Measurements from ENCODE around the gene SLC16A9.
"Not testable (repeated sequence)": the region's sequence is repeated elsewhere in the genome, so short reads cannot be mapped to it uniquely, and the experiment has no call there.

Gene SLC16A9

DNA sequence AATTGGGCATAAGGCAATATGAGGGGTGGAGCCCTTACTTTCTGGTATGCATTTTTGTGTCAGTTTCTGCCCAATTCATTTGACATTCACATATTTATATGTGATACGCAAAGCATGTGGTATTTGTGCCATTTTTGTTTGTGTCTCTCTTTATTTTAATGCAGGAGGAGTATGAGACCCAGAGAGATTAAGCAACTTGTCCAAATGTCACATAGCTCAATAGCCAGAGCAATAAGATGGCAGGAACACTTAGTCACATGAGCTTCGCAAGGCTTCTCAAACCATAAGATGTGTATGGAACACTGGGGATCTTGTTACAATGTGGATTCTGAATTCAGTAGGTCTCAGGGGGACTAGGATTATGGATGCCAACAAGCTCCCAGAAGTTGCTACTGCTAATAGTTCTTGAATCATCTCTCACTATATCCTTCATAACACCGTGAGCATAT is 24.4 kb upstream of the SLC16A9 start:
- TF ChIP-seq CTCF (IDR thresholded peaks at IDR 0.05; ENCODE audit: low read depth, low read length): no peak
- no peak overlapping the region for H3K4me3 ChIP-seq (ENCODE audit: low read depth, low read length)

DNA sequence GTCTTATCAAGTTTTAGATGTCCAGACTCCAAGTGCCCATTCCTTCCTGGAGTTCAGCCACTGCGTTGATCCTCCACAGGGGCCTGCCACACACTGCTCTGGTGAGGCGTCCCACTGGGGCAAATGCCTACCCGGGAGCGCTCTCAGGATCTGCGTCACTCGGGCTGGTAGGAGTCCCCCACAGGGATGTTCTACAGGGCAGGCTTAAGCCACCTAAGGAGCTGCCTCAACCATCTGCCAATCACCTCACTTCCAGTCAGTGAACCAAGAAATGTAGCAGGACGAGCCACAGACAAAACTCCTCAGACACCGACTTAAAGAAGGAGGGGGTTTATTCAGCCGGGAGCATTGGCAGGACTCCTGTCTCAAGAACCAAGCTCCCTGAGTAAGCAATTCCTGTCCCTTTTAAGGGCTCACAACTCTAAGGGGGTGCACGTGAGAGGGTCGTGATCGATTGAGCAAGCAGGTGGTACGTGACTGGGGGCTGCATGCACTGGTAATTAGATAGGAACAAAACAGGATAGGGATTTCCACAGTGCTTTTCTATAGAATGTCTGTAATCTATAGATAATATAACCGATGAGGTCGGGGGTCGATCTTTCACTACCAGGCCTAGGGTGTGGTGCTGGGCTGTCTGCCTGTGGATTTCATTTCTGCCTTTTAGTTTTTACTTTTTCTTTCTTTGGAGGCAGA is 23.8 kb upstream of the SLC16A9 start:
- H3K4me3 ChIP-seq (ENCODE audit: low read depth, low read length): not testable (repeated sequence)

- not testable (repeated sequence) for H3K4me3 ChIP-seq (ENCODE audit: low read depth, low read length)
Observed at GRCh38 chr10:59732849-59733248, 23.2 kb upstream of the SLC16A9 start.

GRCh38 chr10:59729167-59729566 is 19.5 kb upstream of the SLC16A9 start:
- not testable (repeated sequence) for H3K4me3 ChIP-seq (ENCODE audit: low read depth, low read length)

- no peak for TF ChIP-seq CTCF (IDR thresholded peaks at IDR 0.05; ENCODE audit: low read depth, low read length)
- no peak overlapping the region for H3K4me3 ChIP-seq (ENCODE audit: low read depth, low read length)
Observed at GRCh38 chr10:59724098-59724938, 14.7 kb upstream of the SLC16A9 start.

DNA sequence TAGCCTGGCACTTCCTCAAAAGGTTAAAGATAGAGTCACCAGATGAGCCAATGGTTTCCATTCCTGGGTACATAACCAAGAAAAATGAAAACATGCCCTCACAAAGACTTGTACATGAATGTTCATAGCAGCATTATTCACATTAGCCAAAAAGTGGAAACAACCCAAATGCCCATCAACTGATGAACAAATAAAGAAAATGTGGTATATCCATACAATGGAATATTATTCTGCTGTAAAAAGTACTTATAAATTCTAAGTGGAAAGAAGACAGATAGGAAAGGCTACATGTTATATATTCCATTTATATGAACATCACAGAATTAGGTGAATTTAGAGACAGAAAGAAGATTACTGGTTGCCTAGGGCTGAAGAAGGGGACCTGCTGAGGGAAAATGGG is 10.7 kb upstream of the SLC16A9 start:
- H3K4me3 ChIP-seq (ENCODE audit: low read depth, low read length): no peak overlapping the region
- no peak for TF ChIP-seq CTCF (IDR thresholded peaks at IDR 0.05; ENCODE audit: low read depth, low read length)

DNA sequence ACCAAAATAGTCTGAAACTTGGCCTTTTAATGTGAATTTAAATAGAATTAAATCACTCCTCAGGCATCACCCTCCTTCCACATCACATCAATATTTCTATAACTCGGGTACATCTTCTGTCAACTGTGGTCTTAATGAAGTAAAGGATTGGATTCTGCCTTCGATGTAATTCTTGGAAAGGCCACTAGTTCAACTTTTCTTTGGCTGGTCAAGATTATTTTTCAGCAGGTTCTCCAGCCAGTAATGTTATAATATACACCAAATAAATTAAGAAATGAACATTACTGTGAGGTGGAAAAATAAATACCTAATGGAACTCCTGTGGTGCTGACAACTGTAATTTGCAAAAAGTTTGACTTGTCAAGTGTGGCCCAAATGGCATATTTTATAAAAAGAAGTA is 9.7 kb upstream of the SLC16A9 start:
- H3K4me3 ChIP-seq (ENCODE audit: low read depth, low read length): no peak overlapping the region
- no peak for TF ChIP-seq CTCF (IDR thresholded peaks at IDR 0.05; ENCODE audit: low read depth, low read length)

DNA sequence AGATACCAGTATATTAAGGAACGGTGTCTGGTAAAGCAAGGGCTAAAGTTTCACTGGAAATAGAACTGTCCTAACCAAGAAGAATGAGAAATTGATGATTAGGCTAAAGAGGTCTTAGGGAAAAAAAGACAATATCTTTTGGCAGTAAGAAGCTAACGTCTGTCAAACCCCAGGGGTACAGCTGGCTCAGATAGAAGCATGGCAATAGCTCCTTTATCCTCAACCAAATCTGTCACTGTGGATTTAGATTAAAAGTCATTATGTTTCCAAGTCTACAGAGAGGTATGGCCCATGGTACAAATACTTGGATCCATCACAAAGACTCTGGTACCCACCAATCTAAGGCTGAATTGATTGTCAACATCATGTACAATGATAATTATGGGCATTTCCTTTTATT is 8.6 kb upstream of the SLC16A9 start:
- no peak overlapping the region for H3K4me3 ChIP-seq (ENCODE audit: low read depth, low read length)
- no peak for TF ChIP-seq CTCF (IDR thresholded peaks at IDR 0.05; ENCODE audit: low read depth, low read length)
